HG02885 (cell line): ENCODE measurements around the gene GABRD.

Experiments used
- ATAC-seq: cut with Tn5 transposase; IDR thresholded peaks from one replicate; pipeline ENCODE4 v1.9.1; 2021; ENCODE audit warnings: mild to moderate bottlenecking; ENCODE audit not compliant: unreplicated experiment, poor library complexity

Gene GABRD

DNA sequence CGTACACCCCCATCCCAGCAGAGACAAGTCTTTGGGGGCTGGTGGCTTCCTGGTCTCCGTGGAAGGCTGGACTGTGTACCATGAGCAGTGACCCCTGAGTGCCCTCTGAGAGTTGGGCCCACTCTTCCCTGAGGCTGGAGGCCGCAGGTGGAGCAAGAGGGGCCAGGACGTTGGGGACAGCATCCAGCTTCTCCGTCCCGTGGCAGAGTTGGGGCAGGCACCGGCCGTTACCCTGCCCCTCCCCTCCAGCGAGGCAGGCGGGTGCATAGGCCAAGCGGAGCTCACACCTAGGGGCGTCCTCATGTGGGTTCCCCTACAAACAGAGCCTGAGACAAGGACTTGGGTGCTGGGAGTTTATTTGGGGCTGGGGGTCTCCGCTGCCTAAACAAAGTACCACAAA is 14.0 kb downstream of the GABRD start:
- ATAC-seq: no peak

DNA sequence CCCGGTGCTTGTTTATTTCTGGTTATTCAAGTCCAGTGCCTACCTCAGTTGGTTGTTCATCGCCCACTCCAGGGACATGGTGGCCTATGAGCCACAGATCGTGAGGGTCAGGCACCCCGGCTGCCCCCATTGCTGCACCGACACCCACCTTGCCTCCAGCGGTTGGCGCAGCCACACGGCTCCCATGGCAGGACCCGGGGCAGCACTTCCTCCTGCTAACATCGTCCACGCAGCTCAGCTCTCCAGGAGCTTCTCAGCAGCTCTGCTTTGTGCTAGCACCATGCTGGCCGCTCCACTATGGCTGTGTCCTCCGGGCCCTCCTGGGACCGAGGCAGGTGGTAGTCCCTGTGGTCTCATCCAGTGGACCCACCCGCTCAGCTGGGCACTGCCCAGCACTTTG is 17.1 kb downstream of the GABRD start:
- ATAC-seq: no peak

GRCh38 chr1:2037314-2037979 is 18.3 kb downstream of the GABRD start:
- no peak for ATAC-seq

DNA sequence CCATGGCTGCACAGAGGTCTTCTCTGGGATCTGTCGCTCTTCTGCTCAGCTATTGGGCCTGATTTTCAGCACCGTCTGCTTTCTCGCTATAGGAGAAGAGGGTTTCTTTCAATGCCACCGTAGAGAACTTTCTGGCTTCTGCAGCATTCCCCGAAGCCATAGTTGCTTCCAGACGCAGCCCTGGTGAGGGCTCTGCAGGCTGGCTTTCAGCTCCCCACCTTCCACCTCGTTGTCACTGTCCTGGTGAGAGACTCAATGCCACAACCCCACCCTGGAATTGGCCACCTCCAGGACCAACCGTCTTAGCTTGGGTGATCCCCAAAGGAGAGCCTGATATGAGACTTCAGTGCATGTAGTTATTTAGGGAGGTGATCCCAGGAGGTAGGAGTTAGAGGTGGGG is 19.1 kb downstream of the GABRD start:
- no peak for ATAC-seq

GRCh38 chr1:2039251-2039650 is 20.1 kb downstream of the GABRD start:
- no peak for ATAC-seq

- no peak for ATAC-seq
Measured at GRCh38 chr1:2041305-2041704, 22.2 kb downstream of the GABRD start.

DNA sequence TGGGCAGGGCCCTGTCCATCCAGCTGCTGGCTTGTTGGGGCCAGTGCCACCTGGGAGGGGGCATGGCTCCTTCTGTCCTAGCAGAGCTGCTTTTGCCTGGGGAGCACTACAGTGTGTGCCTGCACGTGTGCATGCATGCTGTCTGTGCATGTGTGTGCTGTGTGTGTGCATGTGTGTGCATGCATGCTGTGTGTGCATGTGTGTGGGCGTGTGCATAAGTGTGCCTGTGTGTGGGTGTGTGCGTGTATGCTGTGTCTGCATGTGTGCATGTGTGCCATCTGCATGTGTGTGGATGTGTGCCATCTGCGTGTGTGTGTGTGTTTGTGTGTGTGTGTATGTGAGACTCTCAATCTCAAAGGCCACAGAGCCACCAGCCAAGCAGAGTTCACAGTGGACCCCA is 22.7 kb downstream of the GABRD start:
- no peak for ATAC-seq

- no peak for ATAC-seq
Measured at GRCh38 chr1:2042830-2043773, 24.0 kb downstream of the GABRD start.

DNA sequence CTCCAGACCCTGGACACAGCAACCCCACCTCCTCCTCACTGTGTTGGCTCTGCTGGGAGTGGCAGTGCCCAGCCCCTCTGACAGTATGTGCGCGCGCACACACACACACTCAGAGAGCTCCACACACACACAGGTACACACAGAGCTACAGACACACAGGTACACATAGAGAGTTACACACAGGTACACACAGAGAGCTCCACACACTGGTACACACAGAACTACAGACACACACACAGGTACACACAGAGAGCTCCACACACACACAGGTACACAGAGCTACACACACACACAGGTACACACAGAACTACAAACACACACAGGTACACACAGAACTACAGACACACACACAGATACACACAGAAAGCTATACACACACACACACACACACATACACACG is 24.7 kb downstream of the GABRD start:
- ATAC-seq: no peak

- peak; percentile 46 for ATAC-seq
Measured at GRCh38 chr1:2044510-2045319, 25.6 kb downstream of the GABRD start.

DNA sequence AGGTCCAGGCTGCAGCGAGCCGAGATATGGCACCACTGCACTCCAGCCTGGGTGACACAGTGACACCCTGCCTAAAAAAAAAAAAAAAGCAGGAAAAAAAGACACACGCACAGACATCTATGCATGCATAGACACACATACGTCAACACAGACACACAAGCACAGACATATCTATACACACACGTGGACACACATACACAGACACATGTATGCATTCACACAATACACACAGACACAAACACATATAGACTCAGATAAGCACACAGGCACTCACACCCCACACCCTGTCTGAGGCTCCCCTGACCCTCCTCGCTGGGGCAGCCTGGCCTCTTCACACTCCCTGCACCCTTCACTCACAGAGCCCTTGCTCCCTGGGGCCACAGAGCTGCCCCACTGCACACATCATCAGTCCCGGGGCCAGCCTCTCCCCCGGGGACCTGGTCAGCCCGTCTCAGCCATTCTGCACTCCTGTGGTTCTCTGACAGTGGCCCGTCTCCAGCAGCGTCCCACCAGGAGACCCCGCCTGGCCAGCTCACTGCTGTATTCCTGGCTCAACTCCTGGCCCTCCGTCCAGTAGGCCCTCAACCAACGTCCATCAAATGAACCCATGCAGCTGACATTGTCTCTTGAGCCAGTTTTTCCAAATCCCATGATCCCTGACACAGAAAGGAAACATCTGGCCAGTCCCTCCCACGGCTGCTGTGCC is 26.5 kb downstream of the GABRD start:
- no peak for ATAC-seq

- no peak for ATAC-seq
Measured at GRCh38 chr1:2046174-2046917, 27.2 kb downstream of the GABRD start.

DNA sequence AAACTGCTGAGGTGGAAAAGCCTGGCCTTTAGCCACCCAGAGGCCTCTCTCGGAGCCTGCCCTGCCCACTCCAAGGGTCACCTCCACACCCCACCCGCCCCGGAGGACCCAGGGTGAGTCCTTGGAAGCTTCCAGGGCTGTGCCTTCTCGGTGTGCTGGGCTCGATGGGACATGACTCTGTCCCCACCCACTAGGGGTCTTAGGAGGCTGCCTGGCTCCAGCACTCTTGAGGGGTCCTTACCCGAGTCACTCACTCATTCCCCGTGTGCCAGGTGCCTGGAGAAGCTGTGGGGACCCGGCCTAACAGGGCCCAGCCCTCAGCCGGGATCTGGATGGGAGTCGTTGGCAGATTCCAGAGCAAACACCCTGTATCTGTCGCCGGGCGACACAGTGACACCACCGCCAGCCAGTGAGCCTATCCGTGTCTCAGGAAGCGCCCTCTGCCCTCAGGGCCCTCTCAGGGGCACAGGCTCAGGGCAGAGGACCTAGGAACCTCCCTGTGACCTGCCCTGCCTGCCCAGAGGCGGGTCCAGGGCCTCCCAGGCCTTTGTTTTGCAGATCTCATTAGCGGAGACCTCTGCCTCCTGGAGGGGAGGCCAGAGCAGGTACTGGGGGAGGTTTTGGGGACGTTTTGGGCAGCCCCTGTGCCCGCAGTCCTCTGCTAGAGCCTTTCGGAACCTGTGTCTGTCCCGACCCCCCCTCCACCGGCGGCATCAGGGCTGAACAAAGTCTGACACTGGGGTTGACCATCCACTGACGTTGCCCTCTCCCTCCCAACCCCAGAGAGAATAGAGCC is 28.0 kb downstream of the GABRD start:
- ATAC-seq: no peak

DNA sequence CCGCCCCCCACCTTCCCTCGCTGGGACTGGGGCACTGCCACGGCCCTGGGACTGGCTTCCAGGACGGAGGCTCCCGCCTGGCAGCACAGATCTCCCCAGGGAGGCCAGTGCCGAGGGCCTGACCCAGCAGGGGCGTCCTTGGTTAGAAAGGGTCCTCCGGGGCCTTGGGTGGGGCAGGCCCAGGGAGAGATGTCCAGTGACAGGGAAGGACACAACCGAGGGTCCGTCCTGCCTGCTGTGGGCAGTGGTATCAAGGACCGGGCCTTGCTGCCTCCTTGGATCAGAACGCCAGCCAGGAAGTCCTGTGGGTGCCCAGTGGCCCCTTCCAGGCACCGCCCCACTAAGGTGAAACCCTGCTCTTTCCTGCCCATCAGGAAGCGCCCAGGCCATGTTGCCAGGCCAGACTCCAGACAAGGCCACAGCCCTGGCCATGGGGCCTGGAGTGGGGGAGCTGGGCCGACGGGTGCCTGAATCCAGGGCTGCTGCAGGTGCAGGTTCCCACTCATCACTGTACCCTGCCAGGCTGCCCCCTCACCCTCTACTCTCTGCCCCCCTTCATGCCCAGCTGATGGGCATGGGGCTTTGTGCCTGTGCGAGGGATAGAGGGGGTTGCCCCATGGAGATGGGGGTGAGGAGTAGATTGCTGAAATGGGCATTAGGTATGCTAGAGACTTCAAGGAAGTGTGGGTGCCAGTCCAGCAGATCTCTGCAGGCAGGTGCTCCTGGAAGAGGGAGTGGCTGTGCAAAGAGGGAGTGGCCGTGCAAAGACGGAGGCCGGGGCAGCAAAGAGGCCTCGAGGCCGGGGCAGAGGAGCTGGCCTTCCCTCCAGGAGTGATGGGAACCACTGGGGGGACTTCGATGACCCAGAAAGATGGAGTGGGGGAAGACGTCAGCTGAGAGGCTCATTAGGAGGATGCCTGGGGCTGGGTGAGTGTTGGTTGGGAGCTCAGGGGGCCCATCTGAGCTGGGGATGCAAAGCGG is 28.9 kb downstream of the GABRD start:
- ATAC-seq: no peak

DNA sequence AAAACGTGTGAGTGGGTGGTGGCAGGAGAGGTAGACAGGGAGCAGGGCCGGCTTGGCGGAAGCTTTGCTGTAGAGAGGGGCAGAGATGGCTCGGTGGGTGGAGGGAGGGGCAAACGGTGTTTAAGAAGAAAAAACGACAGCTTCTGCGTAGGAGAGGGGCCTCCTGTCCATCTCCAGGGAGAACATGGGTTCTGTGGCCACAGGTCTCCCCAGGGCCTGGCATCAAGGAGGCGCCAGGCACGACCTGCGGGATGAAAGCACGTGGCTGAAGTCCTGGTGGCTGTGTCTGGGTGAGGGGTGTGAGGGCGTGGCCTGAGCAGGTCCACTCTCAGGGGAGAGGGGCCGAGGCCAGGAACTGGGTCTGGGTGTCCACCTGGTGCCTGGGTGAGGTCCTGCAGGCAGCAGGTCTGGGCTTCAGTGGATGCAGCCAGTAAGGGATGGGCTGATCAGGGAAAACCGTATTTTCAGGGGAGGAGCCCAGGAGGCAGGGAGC is 30.1 kb downstream of the GABRD start:
- no peak for ATAC-seq

DNA sequence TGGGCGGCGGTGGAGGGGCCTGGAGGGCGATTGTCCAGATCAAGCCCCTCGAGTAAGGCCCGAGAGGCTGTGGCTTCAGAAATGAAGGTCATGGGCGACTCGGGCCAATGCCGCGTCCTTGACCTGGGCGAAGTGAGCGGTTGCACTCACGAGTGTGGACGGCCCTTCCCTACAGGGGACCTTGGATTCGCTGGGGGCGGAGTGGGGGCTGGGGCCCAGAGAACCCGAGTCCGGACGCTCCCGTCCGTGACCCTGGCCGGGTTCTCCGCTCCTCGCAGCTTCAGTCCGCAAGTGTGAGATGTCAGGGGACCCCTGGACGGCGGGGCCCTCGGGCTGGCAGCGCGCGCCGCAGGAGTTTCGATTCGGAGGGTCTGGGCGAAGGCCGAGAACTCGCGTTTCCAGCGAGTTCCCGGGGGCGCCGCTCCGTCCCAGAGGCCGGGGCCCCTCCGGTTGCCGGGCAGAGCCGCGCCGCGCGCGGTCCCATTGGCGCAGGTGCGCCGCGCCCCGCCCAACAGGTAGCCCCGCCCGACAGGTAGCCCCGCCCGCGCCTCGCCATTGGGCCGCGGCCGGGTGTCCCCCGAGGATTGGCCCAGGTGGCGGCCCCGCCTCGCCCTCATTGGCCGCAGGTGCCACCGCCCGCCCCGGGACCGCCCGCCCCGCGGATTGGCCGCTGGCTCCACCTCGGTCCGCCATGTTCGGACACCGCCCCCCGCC is 30.7 kb downstream of the GABRD start, which contains the start of gene PRKCZ:
TSS of gene PRKCZ (plus strand) at position 694 of the 714 bp plus-strand sequence. CDS start 220 bp downstream, outside the sequence.
- peak; percentile 52 for ATAC-seq

- ATAC-seq: no peak
Measured at GRCh38 chr1:2050461-2050792, 31.3 kb downstream of the GABRD start.
